GM21576 (cell line): ENCODE measurements around the gene CABYR.

Experiments
- ATAC-seq: cut with Tn5 transposase; IDR thresholded peaks from one replicate; pipeline ENCODE4 v1.9.1; 2021; ENCODE audit warnings: mild to moderate bottlenecking, moderate library complexity; ENCODE audit not compliant: unreplicated experiment

Gene CABYR

DNA sequence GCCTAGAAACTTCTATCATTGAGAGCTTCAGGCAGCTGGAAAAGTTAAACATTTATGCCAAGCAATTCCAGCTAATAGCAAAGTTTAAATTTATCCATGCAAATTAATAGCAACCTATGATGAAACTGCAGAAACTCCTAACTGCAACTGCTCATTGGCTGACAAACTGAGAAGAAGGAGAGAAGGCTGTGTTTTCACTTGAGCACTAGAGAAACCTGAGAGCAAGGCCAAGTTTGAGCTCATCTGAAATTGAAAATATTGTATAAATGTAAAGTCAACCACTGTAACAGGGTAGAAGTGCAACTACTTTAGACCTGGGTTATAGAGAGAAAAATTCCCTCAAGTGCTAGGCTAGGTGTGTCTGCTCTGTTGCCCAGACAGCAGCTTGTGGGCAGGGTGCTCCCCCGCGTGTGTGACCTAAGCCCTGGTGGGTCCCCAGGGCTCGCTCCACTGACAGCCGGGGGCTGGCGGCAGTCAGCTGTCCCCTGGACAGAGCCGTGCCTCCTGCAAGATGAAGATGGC is 50.2 kb downstream of the CABYR start:
- peak; percentile 87 for ATAC-seq

DNA sequence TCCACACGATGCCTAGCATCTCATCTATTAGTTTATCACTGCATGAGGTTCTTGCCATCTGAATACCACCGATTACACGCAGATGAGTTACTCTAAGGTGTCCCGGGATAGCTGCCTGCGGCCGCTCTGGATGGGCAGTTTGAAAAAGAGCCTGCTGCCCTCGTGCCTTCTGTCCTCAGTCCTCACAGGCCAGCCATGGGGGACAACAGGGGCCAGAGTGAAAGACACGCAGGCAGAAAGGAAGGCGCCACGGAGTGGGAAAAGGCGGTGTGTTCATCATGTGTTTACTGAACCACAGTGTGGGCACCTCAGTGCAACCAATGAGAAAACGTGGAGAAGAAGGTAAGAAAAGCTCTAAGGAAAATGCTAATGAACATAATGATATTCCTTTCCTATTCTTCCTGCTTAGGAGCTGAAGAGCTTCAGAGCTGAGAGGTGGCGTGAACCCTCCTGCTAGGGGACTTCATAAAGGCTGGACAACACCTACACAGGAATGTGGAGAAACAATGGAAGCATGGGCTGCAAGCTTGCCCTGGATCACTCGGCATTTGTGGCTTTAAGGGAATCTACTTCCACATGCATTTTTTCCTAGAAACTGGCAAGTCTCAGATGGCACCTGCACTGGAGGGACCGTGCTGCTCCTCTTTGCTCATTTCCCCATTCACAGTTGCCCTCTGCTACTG is 50.9 kb downstream of the CABYR start:
- ATAC-seq: no peak

DNA sequence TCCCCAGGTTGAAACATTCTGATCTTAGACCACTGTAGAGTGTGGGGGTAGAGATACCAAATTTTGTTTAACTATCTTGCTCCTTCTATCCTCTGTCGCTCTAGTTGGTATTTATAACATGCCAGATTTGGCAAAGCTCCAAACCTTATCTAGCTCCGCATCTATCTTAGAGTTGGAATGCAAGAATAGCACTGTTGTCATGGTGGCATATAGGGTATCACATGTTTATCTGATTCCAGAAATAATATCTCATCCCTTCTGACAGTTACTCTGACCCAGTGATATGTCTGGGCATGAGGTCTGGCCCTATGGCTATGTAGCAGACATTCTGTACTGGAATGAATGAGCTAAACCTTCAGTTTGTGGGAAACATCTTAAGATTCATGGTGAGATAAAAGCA is 51.7 kb downstream of the CABYR start:
- ATAC-seq: no peak

DNA sequence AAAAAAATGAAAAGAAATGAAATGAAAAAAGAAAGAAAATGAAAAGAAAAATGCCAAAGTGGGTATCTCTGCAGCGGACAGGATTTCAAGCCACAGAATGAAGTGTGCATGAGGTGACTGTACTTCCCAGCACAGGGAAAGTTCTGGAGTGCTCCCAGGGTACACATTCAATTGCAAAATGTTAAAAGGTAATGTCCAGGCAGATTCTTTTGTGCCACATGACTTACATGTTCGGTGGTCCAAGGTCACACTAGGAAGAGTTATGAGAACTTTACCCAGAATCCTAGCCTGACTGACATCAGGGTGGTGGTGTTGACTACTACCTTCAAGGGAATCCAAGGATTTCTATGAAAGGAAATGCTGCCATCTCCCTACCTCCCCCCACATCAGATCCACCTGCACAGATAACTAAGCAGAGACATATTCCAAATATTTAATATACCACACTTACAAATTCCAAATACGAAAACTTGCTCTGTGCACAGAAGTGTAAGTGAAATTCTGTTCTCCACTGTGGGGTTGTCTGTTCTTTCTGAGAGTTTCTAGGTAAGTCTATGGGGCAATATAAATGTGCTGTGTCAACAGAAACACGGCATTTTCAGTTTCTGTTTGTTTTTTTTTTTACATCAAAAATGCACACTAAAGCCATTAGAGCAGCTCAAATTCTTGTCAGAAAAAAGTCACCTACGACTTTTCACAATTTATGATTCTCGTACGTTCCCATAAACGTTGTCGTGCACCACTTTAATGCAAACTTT is 56.6 kb downstream of the CABYR start:
- no peak for ATAC-seq

DNA sequence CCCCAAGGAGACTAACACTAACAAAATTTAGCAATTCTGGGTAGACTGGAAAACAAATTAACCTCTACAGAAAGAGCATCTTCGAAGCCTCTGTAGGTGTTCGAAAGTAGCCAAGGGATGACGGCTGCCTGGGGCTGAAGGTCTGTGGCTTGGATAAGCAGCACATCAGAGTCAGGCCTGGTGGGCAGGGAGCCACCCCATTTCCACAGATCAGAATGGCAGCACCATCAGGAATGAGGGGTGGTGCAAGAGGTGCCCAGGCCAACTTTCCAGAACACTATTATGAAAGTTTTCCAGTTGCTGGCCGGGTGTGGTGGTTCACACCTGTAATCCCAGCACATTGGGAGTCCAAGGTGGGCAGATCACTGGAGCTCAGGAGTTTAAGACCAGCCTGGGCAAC is 57.9 kb downstream of the CABYR start:
- ATAC-seq: no peak

DNA sequence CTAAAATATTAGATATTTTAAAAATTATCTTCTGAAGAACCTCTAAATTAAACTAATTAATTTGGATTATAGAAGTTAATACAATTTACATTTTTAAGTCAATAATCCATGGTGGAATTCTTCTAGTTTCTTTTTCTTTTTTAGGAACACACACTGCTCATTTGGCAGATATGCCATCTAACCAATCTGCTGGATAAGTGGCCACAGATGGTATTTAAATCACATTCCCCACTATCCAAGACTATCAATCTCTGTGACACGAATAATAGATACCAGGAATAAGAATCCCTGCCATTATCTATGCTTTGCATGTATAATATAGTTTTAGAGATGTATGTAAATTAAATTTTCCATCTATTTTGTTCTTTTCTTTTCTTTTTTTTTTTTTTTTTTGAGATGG is 58.5 kb downstream of the CABYR start:
- no peak for ATAC-seq

DNA sequence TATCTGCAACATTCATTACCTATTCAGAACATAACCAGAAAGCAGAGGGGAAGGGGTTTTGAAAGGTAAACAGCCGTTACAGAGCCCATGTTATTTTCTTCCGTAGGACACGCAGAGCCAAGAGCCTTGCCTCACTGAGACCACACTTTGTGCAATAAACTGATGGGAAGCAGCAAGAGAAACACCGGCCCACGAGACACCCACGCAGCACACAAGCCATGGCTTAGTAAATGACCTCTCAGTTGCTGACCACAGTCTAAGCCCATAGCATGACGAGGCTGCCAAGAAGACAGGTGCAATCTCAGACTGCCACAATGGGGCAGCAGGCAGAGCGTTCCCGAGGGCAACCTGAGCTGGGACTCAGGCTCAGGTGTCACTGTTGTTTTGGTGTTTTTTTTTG is 59.6 kb downstream of the CABYR start:
- no peak for ATAC-seq

DNA sequence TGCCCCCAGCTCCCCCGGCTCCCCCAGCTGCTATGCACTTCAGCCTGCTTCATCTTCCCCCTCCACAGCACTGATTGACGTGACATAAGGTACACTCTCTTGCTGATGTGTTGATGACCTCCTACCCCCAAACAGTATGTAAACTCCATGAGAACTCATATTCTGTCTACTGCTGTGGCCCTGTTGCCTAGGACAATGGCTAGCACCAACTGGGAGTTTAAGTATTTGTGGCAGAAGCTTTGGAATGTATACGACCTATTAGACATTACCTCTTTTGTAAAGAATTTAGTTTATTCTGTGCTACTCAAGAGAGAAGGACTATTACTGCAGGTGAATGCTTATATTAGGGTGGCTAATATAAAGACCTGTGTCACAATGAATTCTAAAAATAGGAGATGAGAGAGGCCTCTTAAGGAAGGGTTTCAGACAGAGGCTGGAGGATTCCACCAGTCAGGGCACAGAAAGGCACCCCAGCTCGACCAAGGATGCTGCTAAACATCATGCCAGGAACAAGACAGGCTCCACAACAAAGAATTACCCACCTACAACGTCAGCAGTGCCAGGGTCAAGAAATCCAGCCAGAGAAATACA is 60.6 kb downstream of the CABYR start:
- ATAC-seq: no peak

DNA sequence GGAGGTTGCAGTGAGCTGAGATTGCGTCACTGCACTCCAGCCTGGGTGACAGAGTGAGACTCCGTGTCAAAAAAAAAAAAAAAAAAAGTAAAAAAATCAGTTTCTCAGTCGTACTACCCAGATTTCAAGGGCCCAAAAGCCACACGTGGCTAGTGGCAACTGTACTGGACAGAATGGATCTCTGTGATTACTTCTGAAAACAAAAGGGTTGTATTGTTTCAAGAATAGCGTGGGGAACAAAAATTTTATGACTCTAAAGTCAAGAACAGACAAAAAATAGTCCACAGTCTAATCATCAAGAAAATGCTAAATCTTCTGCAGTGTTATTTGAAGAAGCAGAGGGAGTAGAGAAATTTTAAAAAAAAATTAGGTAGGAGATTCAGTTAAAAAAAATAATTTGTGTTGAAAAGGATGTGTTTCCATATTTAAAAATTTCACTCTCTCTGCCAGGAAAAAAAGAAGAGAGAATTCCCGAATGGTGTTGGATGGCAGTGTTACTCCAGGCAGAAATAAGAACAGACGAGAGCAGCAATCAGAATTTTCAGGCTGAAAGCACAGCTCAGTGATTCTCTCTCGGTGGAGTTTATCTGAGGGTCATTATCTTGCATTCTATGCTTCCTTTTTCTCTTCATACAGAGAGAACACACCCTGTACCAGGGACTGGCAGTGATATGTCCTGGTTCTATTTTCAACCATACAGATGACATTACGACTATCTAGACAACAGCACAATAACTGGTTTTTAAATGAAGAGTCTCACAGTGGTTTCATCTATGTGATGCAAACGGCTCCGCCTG is 61.8 kb downstream of the CABYR start:
- ATAC-seq: no peak

DNA sequence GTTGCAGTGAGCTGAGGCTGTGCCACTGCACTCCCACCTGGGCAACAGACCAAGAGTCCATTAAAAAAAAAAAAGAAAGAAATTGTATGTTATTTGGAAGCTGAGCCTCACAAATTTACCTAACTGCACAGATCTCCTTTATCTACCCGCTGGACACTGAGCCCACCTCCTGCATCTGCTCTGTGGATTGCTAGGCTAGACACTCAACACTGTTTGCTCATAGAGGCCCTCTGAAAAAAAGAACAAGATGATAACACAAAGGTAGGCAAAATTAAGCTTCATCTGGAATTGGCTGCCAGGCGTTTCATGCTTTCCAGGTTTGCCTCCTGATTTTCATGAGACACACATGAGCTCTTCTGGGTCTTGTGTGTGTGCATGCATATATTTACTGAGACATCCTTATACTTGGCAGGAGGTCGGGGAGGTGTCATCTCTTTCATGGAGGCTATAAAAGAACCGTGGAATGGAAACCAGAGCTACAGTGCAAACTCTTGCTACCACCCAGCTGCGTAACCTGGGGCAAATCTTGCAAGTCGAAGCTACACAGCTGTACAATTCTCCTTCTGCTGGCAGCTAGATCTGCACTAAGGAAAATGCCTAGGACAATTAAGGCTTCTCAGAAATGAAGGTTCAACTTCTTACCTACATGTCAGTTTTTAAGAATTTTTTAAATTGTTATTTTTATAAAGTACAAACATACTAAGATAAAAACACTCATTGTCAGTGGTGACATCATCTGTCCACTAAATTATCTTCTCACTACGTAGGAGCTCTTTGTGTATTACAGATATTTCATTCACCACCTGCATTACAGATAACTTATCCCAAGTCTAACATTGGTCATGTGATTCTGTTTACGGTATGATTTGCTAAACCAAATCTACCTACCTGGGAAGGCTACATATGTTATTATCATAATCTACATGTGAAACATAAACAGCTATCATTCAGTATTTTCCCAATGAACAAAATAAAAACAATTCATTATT is 63.1 kb downstream of the CABYR start:
- ATAC-seq: no peak

DNA sequence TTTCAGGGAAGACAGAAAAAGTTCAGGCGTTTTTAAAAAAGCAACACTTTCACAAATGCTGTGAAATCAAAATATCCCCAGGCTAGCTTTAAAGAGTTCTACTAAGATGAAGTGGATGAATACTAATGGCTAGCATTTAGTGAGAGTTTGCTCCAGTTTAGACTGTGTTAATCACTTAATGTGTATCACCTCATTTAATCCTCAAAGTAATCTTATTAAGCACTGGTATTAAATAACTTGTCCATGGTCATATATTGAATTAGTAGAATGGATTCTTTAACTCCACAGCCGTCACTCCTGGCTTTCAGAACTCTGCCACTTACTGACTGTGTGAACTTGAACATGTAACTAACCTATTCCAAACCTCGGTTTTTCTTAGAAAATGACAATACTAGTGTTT is 66.0 kb downstream of the CABYR start:
- no peak for ATAC-seq

DNA sequence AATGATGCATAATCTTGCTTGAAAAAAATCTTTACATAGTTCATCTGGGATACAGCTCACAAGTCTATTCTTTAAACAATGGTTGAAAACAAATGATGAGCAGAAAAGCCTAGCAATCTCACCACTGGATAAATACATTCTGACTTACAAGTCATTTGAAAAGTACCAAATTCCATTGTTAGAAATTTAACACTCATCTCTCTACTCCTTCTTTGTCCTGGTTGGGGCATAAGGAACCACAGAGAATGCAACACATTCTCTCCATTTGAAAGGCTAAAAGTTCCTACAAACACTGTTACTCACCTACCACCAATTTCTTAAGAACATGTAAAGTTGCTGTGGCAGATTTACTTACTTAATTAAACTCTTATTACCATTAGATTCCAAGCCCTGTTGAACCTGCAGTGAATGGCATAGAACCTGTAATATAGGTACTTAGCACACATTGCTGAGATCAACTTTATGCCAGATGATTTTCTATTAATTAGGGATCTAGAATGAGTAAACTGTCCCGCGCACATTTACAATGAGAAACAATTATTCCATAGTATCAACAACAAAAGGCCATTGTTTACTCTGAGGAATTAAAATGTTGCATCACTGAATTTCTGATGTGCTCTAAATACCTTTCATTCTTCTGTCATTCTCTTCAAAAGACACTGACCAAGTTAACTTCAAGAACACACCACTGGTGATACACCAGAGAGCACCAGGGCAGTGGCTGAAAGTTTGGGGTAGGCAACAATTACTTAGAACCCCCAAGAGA is 69.6 kb downstream of the CABYR start:
- ATAC-seq: no peak

DNA sequence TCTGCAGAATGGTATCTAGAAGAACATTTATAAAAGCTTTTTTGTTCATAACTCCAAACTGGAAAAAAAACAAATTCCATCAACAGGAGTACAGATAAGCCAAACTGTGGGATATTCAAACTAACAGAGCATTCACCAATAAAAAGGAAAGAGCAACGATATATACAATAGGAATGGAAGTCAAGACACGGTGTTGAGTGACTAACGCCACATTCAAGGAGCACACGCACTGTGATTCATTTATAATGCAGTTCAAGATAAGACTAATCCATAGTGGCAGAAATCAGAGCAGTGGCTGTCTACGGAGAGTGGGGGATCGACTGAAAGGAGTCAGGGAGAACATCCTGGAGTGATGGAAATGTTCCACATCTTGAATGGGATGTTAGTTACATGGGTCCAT is 70.7 kb downstream of the CABYR start:
- ATAC-seq: no peak
